Thyroid gland (tissue), 4 donors: Measurements from ENCODE around the gene CHML.

Source experiments
- CTCF ChIP-seq, 6 experiments: fragments of 200-600 bp in 3 of 6; fragments of 450-650 bp in 3 of 6; sonication (generic) in 3 of 6; IDR thresholded peaks; one replicate each; pipeline ENCODE4 v1.5.1; 2016 to 2019; ENCODE audit warnings: antibody characterized with exemption in 6 of 6, mild to moderate bottlenecking in 2 of 6, inconsistent platforms in 1 of 6, moderate library complexity in 1 of 6
- POLR2A ChIP-seq, 2 donors: fragments of 450-650 bp; IDR thresholded peaks; one replicate each; pipeline ENCODE4 v1.6.1; 2017; ENCODE audit warnings: antibody characterized with exemption in 2 of 2, mild to moderate bottlenecking in 2 of 2, moderate library complexity in 1 of 2

- TF ChIP-seq CTCF (IDR thresholded peaks at IDR 0.05) (no peak), POLR2A (IDR thresholded peaks at IDR 0.05) (no peak)
Measured at GRCh38 chr1:241675983-241676382, 35.8 kb upstream of the CHML start.
